HFFc6 (cell line): ENCODE results near the gene CALCOCO2. TPM values are rescaled to one million over a fixed set of nuclear protein-coding genes. Genes with fewer than 3 reads are reported as not detected.
A peak's percentile ranks its signal among the peaks of the same experiment; 100 is the strongest.

Experiments used
- DNase-seq: peaks from one replicate; pipeline ENCODE4 v3.0.0-alpha.2; 2018
- H3K27ac Mint-ChIP-seq: 2 replicates; pipeline ENCODE4 v1.8.0; 2020; ENCODE audit warnings: mild to moderate bottlenecking, mixed read lengths
- H3K27me3 Mint-ChIP-seq: 2 replicates; pipeline ENCODE4 v1.8.0; 2021; ENCODE audit warnings: mild to moderate bottlenecking, moderate library complexity, mixed read lengths; ENCODE audit not compliant: insufficient read depth
- H3K36me3 Mint-ChIP-seq: 2 replicates; pipeline ENCODE4 v1.8.0; 2021; ENCODE audit warnings: low read depth, mixed read lengths
- H3K4me1 Mint-ChIP-seq: 2 replicates; pipeline ENCODE4 v1.8.0; 2020; ENCODE audit warnings: low read depth, mixed read lengths
- H3K4me3 Mint-ChIP-seq: 2 replicates; pipeline ENCODE4 v1.8.0; 2020; ENCODE audit warnings: mild to moderate bottlenecking, moderate library complexity, mixed read lengths
- H3K9me3 Mint-ChIP-seq: 2 replicates; pipeline ENCODE4 v1.8.0; 2020; ENCODE audit warnings: mild to moderate bottlenecking, mixed read lengths
- total RNA-seq, 6 experiments: library from RNA; stranded (reverse); fragmentation: NEBNext Ultra II Directional; extraction: Animal tissue kit (Norgen Biotek cat#: 25700); gene quantifications; 2 replicates in 1 of 6; 3 replicates in 5 of 6; pipeline ENCODE4 v1.2.3, GENCODE V29; 2021
- TF ChIP-seq, protein P1 (sequence below): fragments of 200-600 bp; sonication (generic); IDR thresholded peaks from 2 replicates; pipeline ENCODE4 v1.5.0; 2021; ENCODE audit warnings: antibody characterized with exemption, mild to moderate bottlenecking

Gene CALCOCO2
- total RNA-seq, 6 experiments from 2014 or later, result 71.5 to 91.1 (median 84.5) TPM

DNA sequence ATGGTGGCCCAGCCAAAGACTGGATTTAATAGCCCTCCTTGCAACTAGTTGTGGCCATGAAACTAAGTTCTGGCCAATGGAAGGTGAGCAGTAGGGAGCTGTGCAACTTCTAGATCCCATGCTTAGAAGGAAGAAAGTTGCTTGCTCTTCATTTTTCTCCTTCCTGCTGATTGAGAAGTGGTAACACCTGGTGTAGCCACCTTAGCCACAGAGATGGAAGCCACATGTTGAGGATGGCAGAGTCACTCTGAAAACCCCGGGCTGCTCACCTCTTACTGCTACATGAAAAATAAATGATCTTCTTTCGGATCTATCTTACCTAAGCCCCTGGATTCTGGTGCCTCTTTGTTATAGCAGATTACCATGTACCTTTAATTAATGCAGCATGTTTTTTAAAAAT is 51.4 kb downstream of the CALCOCO2 start:
- H3K27ac Mint-ChIP-seq, result no peak overlapping the region
- H3K36me3 Mint-ChIP-seq, result no peaks in the 10 kb centered on the region
- H3K4me1 Mint-ChIP-seq, result peaks cover 6% of the 10 kb centered on the region
- peaks cover 2% of the 10 kb centered on the region; the same call in 1 of the 2 replicates for H3K27me3 Mint-ChIP-seq
- H3K4me3 Mint-ChIP-seq, result no peak overlapping the region
- H3K9me3 Mint-ChIP-seq, result no peaks in the 10 kb centered on the region
- DNase-seq, result no peak
- TF ChIP-seq, protein P1, sequence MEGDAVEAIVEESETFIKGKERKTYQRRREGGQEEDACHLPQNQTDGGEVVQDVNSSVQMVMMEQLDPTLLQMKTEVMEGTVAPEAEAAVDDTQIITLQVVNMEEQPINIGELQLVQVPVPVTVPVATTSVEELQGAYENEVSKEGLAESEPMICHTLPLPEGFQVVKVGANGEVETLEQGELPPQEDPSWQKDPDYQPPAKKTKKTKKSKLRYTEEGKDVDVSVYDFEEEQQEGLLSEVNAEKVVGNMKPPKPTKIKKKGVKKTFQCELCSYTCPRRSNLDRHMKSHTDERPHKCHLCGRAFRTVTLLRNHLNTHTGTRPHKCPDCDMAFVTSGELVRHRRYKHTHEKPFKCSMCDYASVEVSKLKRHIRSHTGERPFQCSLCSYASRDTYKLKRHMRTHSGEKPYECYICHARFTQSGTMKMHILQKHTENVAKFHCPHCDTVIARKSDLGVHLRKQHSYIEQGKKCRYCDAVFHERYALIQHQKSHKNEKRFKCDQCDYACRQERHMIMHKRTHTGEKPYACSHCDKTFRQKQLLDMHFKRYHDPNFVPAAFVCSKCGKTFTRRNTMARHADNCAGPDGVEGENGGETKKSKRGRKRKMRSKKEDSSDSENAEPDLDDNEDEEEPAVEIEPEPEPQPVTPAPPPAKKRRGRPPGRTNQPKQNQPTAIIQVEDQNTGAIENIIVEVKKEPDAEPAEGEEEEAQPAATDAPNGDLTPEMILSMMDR, result no peak

- TF ChIP-seq, protein P1, result no peak
- H3K36me3 Mint-ChIP-seq, result no peaks in the 10 kb centered on the region
- peaks cover 2% of the 10 kb centered on the region; the same call in 1 of the 2 replicates for H3K27me3 Mint-ChIP-seq
- no peaks in the 10 kb centered on the region for H3K9me3 Mint-ChIP-seq
- no peak for DNase-seq
- no peak overlapping the region for H3K27ac Mint-ChIP-seq
- peaks cover 6% of the 10 kb centered on the region for H3K4me1 Mint-ChIP-seq
- no peak overlapping the region for H3K4me3 Mint-ChIP-seq
Observed at GRCh38 chr17:48883171-48883570, 52.3 kb downstream of the CALCOCO2 start.

- H3K27me3 Mint-ChIP-seq, result peaks cover 4% of the 10 kb centered on the region
- no peak for DNase-seq
- peaks cover 5% of the 10 kb centered on the region; the same call in 1 of the 2 replicates for H3K36me3 Mint-ChIP-seq
- peaks cover 18% of the 10 kb centered on the region for H3K4me1 Mint-ChIP-seq
- H3K9me3 Mint-ChIP-seq, result no peaks in the 10 kb centered on the region
- no peak overlapping the region for H3K27ac Mint-ChIP-seq
- no peak overlapping the region for H3K4me3 Mint-ChIP-seq
- TF ChIP-seq, protein P1, result no peak
Observed at GRCh38 chr17:48890086-48890485, 59.3 kb downstream of the CALCOCO2 start.

GRCh38 chr17:48892940-48893645 is 62.3 kb downstream of the CALCOCO2 start:
- TF ChIP-seq, protein P1, result no peak
- Mint-ChIP-seq H3K36me3 (peaks cover 11% of the 10 kb centered on the region), H3K27me3 (peaks cover 2% of the 10 kb centered on the region), H3K9me3 (no peaks in the 10 kb centered on the region), H3K4me1 (peaks cover 21% of the 10 kb centered on the region), H3K4me3 (peak overlapping the region; percentile 100), H3K27ac (peak overlapping the region; percentile 96)
- DNase-seq, result no peak

DNA sequence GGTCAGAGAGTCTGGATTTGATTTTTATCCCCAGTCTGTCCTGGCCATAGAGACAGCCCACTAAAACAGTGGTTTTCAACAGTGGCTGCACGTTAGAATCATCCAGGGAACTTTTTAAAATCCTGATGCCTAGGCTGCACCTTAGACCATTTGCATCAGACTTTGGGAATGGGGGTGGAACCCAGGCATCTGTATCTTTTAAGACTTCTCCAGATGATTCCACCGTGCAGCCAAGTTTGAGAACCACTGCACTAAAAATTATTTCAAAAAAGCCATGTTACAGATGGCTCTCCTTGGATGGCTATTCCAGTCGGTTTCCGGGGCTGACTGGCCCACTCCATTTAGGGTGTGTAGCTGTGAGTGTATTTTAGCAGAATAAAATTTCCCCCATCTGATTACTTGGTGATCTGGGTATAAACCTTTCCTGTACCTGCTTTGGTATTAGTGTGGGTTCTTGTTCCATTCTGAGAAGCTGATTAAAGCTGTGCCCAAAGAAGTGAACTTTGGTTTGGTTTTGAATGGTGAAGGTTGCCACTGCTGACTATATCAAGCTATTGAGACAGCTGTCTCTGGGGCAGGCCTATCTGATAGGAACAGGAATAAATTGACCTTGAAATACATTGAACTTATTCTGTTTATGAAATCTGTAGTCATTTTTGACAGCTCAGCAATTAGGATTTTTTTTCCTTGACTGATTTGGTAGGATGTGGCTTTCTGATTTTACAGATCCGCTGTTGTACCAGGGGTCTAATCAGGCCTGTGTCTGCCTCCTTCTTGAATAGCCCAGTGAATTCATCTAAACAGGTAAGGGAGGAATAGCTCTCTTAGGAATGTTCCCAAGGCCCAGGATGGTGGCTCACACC is 63.0 kb downstream of the CALCOCO2 start:
- peaks cover 2% of the 10 kb centered on the region for H3K27me3 Mint-ChIP-seq
- no peak for DNase-seq
- H3K4me1 Mint-ChIP-seq, result peaks cover 23% of the 10 kb centered on the region
- no peaks in the 10 kb centered on the region for H3K9me3 Mint-ChIP-seq
- H3K36me3 Mint-ChIP-seq, result peaks cover 16% of the 10 kb centered on the region
- peak overlapping the region; percentile 100 for H3K4me3 Mint-ChIP-seq
- peak overlapping the region; percentile 96 for H3K27ac Mint-ChIP-seq
- TF ChIP-seq, protein P1, result no peak
